ENCODE results near the gene SF3B5. TPM values are rescaled to one million over a fixed set of nuclear protein-coding genes. Genes with fewer than 3 reads are reported as not detected.

SF3B5 gene
- total RNA-seq, 6 donors from 2014 or later = 47.1 to 157 (median 96.9) TPM

DNA sequence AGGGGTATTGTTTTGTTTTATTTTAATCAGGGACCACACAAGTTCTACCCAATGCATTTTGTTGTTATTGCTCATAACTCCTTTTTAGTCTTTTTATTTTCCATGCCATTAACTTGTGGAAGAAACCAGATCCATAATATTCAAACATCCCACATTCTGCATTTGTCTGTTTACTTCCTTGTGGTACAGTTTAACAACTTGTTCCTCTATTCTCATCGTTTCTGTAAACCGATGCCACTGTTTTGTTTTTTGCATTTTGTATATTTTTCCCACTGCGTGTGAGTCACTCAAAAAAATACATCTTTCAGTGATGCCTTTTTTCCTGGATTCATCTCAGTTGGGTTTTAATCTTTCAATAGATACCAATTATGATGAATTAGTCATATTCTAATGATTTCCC lies 22.3 kb downstream of the SF3B5 start:
- 81 to 88% methylated on average over 3 of the region's 3 CpGs for WGBS, 2 donors
- Histone ChIP-seq H3K27me3 (no peaks in the 10 kb centered on the region), H3K9me3 (no peaks in the 10 kb centered on the region), H3K4me3 (no peak overlapping the region), H3K36me3 (no peaks in the 10 kb centered on the region), H3K27ac (no peak overlapping the region), H3K4me1 (no peaks in the 10 kb centered on the region)
- ATAC-seq (ENCODE audit: low FRiP score in 2 of 2) (no peak), DNase-seq (no peak)
- TF ChIP-seq POLR2AphosphoS5 (IDR thresholded peaks at IDR 0.05) = no peak
- TF ChIP-seq EP300 (IDR thresholded peaks at IDR 0.05) = no peak
- TF ChIP-seq POLR2A (IDR thresholded peaks at IDR 0.05) = no peak
- TF ChIP-seq, protein P1, sequence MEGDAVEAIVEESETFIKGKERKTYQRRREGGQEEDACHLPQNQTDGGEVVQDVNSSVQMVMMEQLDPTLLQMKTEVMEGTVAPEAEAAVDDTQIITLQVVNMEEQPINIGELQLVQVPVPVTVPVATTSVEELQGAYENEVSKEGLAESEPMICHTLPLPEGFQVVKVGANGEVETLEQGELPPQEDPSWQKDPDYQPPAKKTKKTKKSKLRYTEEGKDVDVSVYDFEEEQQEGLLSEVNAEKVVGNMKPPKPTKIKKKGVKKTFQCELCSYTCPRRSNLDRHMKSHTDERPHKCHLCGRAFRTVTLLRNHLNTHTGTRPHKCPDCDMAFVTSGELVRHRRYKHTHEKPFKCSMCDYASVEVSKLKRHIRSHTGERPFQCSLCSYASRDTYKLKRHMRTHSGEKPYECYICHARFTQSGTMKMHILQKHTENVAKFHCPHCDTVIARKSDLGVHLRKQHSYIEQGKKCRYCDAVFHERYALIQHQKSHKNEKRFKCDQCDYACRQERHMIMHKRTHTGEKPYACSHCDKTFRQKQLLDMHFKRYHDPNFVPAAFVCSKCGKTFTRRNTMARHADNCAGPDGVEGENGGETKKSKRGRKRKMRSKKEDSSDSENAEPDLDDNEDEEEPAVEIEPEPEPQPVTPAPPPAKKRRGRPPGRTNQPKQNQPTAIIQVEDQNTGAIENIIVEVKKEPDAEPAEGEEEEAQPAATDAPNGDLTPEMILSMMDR (IDR thresholded peaks at IDR 0.05) = no peak

DNA sequence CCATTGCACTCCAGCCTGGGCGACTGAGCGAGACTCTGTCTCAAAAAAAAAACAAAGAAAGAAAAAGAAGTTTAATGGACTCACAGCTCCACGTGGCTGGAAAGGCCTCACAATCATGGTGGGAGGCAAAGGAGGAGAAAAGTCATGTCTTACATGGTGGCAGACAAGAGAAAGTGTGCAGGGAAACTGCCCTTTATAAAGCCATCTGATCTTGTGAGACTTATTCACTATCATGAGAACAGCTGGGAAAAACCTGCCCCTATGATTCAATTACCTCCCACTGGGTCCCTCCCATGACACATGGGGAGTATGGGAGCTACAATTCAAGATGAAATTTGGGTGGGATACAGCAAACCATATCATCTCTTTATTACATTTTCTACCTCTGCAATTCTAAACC lies 25.9 kb downstream of the SF3B5 start:
- H3K9me3 ChIP-seq = no peaks in the 10 kb centered on the region
- H3K27ac ChIP-seq = no peak overlapping the region
- peaks cover 0 to 6% (median 5%) of the 10 kb centered on the region in 4 donors for H3K4me1 ChIP-seq
- whole genome bisulfite sequencing, 2 donors = 78 to 83% methylated on average over 3 of the region's 3 CpGs
- H3K36me3 ChIP-seq = no peaks in the 10 kb centered on the region
- H3K27me3 ChIP-seq = no peaks in the 10 kb centered on the region
- DNase-seq (no peak), ATAC-seq (ENCODE audit: low FRiP score in 2 of 2) (no peak)
- no peak for TF ChIP-seq EP300 (IDR thresholded peaks at IDR 0.05)
- TF ChIP-seq POLR2AphosphoS5 (IDR thresholded peaks at IDR 0.05) = no peak
- TF ChIP-seq POLR2A (IDR thresholded peaks at IDR 0.05) = no peak
- TF ChIP-seq, protein P1 (IDR thresholded peaks at IDR 0.05) = no peak
- H3K4me3 ChIP-seq = no peak overlapping the region

DNA sequence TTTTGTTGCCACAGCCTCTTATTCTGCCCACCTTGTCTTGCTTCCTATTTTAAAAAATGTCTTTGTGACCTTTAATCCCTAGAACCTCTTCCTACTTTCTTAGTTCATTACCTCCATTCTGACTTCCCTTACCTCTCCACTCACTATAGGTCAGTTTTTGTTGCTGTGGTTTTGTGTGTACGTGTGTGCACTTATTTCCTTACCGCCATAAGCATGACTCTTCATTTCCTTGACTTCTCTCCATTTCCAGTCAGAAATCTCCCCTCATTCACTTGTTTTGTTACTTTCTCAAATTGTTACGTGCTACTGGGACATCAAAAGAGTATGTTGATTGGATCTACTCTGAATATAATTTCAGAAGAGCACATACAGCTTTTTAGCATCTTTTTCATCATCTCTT lies 26.6 kb downstream of the SF3B5 start:
- no peak for DNase-seq
- no peaks in the 10 kb centered on the region for H3K36me3 ChIP-seq
- WGBS, 2 donors = 75 to 86% methylated on average over 3 of the region's 3 CpGs

DNA sequence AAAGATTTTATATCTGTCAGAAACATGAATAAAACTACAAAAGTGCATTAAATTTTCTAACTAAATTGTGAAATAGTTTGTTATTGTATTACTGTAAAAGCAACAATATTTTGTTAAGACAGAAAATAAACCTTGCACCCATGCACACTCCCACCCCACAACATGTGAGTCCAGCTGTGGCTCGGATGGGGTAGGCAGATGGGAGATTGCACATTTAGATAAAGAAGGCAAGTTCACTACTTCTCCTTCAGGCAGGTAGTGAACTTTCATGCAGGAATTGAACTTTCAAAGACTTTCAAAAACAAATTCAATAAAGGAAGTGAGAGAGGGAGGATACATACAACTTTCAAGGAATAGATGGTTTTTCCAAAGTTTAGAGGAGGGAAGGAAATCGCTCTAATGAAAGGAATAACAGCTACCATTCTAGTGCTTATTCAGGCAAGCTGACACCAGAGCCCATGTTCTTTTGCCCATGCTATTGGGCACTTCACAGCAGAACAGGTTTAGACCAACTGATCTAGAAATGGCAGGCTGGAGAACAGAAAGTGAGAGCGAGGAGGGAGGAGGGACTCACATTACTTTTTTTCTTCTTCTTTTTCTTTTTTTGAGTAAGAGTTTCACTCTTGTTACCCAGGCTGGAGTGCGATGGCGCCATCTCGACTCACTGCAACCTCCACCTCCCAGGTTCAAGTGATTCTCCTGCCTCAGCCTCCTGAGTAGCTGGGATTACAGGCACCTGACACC lies 28.5 kb downstream of the SF3B5 start:
- H3K4me3 ChIP-seq = no peak overlapping the region

More for the DNA sequence above, 26.6 kb downstream of the SF3B5 start:
- TF ChIP-seq POLR2A (IDR thresholded peaks at IDR 0.05) (no peak), EP300 (IDR thresholded peaks at IDR 0.05) (no peak), POLR2AphosphoS5 (IDR thresholded peaks at IDR 0.05) (no peak)
- TF ChIP-seq, protein P1 (IDR thresholded peaks at IDR 0.05) = no peak
- ATAC-seq (ENCODE audit: low FRiP score in 2 of 2) = no peak
- Histone ChIP-seq H3K4me3 (no peak overlapping the region), H3K27ac (no peak overlapping the region), H3K27me3 (no peaks in the 10 kb centered on the region), H3K9me3 (no peaks in the 10 kb centered on the region), H3K4me1 (peaks cover 0 to 10% (median 5%) of the 10 kb centered on the region in 4 donors)

More for the DNA sequence above, 28.5 kb downstream of the SF3B5 start:
- Histone ChIP-seq H3K9me3 (no peaks in the 10 kb centered on the region), H3K27ac (no peak overlapping the region), H3K4me1 (peaks cover 5 to 20% (median 12%) of the 10 kb centered on the region in 4 donors), H3K36me3 (no peaks in the 10 kb centered on the region), H3K27me3 (no peaks in the 10 kb centered on the region)
- TF ChIP-seq POLR2AphosphoS5 (IDR thresholded peaks at IDR 0.05) = no peak
- no peak for TF ChIP-seq POLR2A (IDR thresholded peaks at IDR 0.05)
- TF ChIP-seq, protein P1 (IDR thresholded peaks at IDR 0.05) = no peak
- no peak for TF ChIP-seq EP300 (IDR thresholded peaks at IDR 0.05)
- WGBS, 2 donors = 73 to 78% methylated on average over 6 of the region's 6 CpGs
- DNase-seq = no peak
- no peak for ATAC-seq (ENCODE audit: low FRiP score in 2 of 2)
